K562 (cell line): ENCODE results near the gene ADM2. TPM values are rescaled to one million over a fixed set of nuclear protein-coding genes. Genes with fewer than 3 reads are reported as not detected.

Experiments used
- ARNT ChIP-seq, 2 experiments: fragments of 450-650 bp; IDR thresholded peaks; 2 replicates each; pipeline ENCODE4 v1.6.1; 2016; ENCODE audit warnings: mild to moderate bottlenecking in 1 of 2
- BCL6 ChIP-seq: fragments of 250-450 bp; sonication (Bioruptor Pico); IDR thresholded peaks from 2 replicates; pipeline ENCODE4 v1.4.0; 2020
- CBX8 ChIP-seq: fragments of 200-600 bp; sonication (generic); IDR thresholded peaks from 2 replicates; pipeline ENCODE4 v1.6.1; 2012; ENCODE audit warnings: borderline replicate concordance, mixed run types, low read depth, mild to moderate bottlenecking, moderate library complexity, mixed read lengths, low read length, control low read depth, inconsistent platforms; ENCODE audit not compliant: poor library complexity, severe bottlenecking; ENCODE audit errors: extremely low read depth
- EP300 ChIP-seq: IDR thresholded peaks from 2 replicates; pipeline ENCODE4 v1.6.1; 2012; ENCODE audit warnings: low read length, improper control_type of control experiment
- HDAC2 ChIP-seq: fragments of 450-650 bp; IDR thresholded peaks from 2 replicates; pipeline ENCODE4 v1.6.1; 2016; ENCODE audit warnings: mild to moderate bottlenecking
- HIVEP1 ChIP-seq: fragments of 250-450 bp; sonication (Bioruptor Pico); IDR thresholded peaks from 2 replicates; pipeline ENCODE4 v1.4.0; 2020; ENCODE audit warnings: mild to moderate bottlenecking
- HNRNPUL1 ChIP-seq: fragments of 200-400 bp; formaldehyde crosslinking; IDR thresholded peaks from 2 replicates; pipeline ENCODE4 v1.6.1; 2017; ENCODE audit warnings: low read length
- MIER1 ChIP-seq: fragments of 450-650 bp; IDR thresholded peaks from 2 replicates; pipeline ENCODE4 v1.6.1; 2016; ENCODE audit warnings: antibody characterized with exemption, mild to moderate bottlenecking, low read depth
- NCOA6 ChIP-seq: fragments of 450-650 bp; IDR thresholded peaks from 2 replicates; pipeline ENCODE4 v1.6.1; 2017; ENCODE audit warnings: mild to moderate bottlenecking
- NCOR1 ChIP-seq: fragments of 450-650 bp; IDR thresholded peaks from 2 replicates; pipeline ENCODE4 v1.6.1; 2016; ENCODE audit warnings: mild to moderate bottlenecking, moderate library complexity
- RB1 ChIP-seq: fragments of 450-650 bp; IDR thresholded peaks from 2 replicates; pipeline ENCODE4 v1.6.1; 2017; ENCODE audit warnings: low read depth, mild to moderate bottlenecking
- SLC30A9 ChIP-seq: fragments of 250-450 bp; sonication (Bioruptor Pico); IDR thresholded peaks from 2 replicates; pipeline ENCODE4 v1.8.0; 2022; ENCODE audit warnings: mild to moderate bottlenecking, moderate library complexity
- SMAD3 ChIP-seq: fragments of 450-650 bp; formaldehyde crosslinking; conservative IDR thresholded peaks from 2 replicates; pipeline ENCODE4 v1.4.0; 2020; ENCODE audit warnings: mild to moderate bottlenecking
- SRSF9 ChIP-seq: fragments of 200-400 bp; formaldehyde crosslinking; IDR thresholded peaks from 2 replicates; pipeline ENCODE4 v1.6.1; 2017; ENCODE audit warnings: low read depth, low read length, borderline replicate concordance
- TAF9B ChIP-seq: fragments of 450-650 bp; IDR thresholded peaks from 2 replicates; pipeline ENCODE4 v1.6.1; 2018; ENCODE audit warnings: mild to moderate bottlenecking; ENCODE audit not compliant: partially characterized antibody
- TEAD1 ChIP-seq, 2 experiments: fragments of 450-650 bp in 1 of 2; sonication (generic) in 1 of 2; formaldehyde crosslinking; IDR thresholded peaks; 2 replicates each; pipeline versions ENCODE4 v1.4.0 to v1.8.0; 2020 to 2022; ENCODE audit warnings: mild to moderate bottlenecking in 2 of 2, missing genetic modification reagents in 1 of 2
- ZNF239 ChIP-seq: fragments of 250-450 bp; sonication (Bioruptor Pico); IDR thresholded peaks from 2 replicates; pipeline ENCODE4 v1.4.0; 2020; ENCODE audit warnings: mild to moderate bottlenecking
- ZNF24 ChIP-seq: fragments of 450-650 bp; IDR thresholded peaks from 2 replicates; pipeline ENCODE4 v1.6.1; 2016
- ZNF324 ChIP-seq: fragments of 250-450 bp; sonication (Bioruptor Pico); IDR thresholded peaks from 2 replicates; pipeline ENCODE4 v1.4.0; 2020; ENCODE audit warnings: mild to moderate bottlenecking
- ZNF436 ChIP-seq: fragments of 250-450, 450-650 bp; sonication (Bioruptor Pico); formaldehyde crosslinking; IDR thresholded peaks from 2 replicates; pipeline ENCODE4 v1.7.0; 2020; ENCODE audit warnings: mild to moderate bottlenecking
- polyA plus RNA-seq, 8 experiments: library from polyadenylated mRNA; depleted of rRNA in 4 of 8; stranded (reverse) in 5 of 8; unstranded in 3 of 8; fragments of >200 nt; fragmentation: Nextera tagmentation in 2 of 8; fragmentation: Illumina TruSeq in 1 of 8; extraction: Ambion mirVana in 2 of 8; extraction: Trizol in 1 of 8; gene quantifications; 2 replicates each; pipeline versions ENCODE4 v1.2.1 to v1.2.3, GENCODE V29; 2011 to 2014; ENCODE audit warnings: inconsistent platforms in 1 of 8, missing spikeins in 1 of 8
- total RNA-seq, 7 experiments: library from RNA; depleted of rRNA in 6 of 7; stranded (reverse); fragments of >200 nt in 6 of 7; fragmentation: Illumina TruSeq in 2 of 7; extraction: Trizol in 2 of 7; gene quantifications; 2 replicates each; pipeline versions ENCODE4 v1.2.1 to v1.2.3, GENCODE V29; 2011 to 2021; ENCODE audit warnings: low replicate concordance in 1 of 7
- TF ChIP-seq, protein P1 (sequence below): fragments of 450-650 bp; formaldehyde crosslinking; conservative IDR thresholded peaks from 2 replicates; pipeline ENCODE4 v1.4.0; 2022; ENCODE audit warnings: mild to moderate bottlenecking, missing genetic modification characterization
- TF ChIP-seq, protein P2 (sequence below): fragments of 250-450 bp; sonication (Bioruptor Pico); IDR thresholded peaks from 2 replicates; pipeline ENCODE4 v1.9.0; 2021; ENCODE audit warnings: mild to moderate bottlenecking, inconsistent platforms
- TF ChIP-seq, protein P3 (sequence below): fragments of 250-450 bp; sonication (Bioruptor Pico); IDR thresholded peaks from 2 replicates; pipeline ENCODE4 v1.4.0; 2020; ENCODE audit warnings: mild to moderate bottlenecking, moderate library complexity
- TF ChIP-seq, protein P4 (sequence below): fragments of 450-650 bp; IDR thresholded peaks from 2 replicates; pipeline ENCODE4 v1.6.1; 2016; ENCODE audit warnings: low read depth, mild to moderate bottlenecking, moderate library complexity
- TF ChIP-seq, protein P5 (sequence below), 2 experiments: fragments of 250-450 bp in 1 of 2; fragments of 450-650 bp in 1 of 2; sonication (Bioruptor Pico) in 1 of 2; IDR thresholded peaks; 2 replicates each; pipeline versions ENCODE4 v1.6.1 to v1.8.0; 2016 to 2021; ENCODE audit warnings: mild to moderate bottlenecking in 2 of 2, moderate library complexity in 2 of 2, missing compliant biosample characterization in 1 of 2, missing genetic modification characterization in 1 of 2

Gene ADM2
- total and polyA plus RNA-seq, 9 of the 15 experiments (the other 6 are each of a cell fraction or from before 2014, with no cell fraction given) = 0.11 to 5.1 (median 0.38) TPM

DNA sequence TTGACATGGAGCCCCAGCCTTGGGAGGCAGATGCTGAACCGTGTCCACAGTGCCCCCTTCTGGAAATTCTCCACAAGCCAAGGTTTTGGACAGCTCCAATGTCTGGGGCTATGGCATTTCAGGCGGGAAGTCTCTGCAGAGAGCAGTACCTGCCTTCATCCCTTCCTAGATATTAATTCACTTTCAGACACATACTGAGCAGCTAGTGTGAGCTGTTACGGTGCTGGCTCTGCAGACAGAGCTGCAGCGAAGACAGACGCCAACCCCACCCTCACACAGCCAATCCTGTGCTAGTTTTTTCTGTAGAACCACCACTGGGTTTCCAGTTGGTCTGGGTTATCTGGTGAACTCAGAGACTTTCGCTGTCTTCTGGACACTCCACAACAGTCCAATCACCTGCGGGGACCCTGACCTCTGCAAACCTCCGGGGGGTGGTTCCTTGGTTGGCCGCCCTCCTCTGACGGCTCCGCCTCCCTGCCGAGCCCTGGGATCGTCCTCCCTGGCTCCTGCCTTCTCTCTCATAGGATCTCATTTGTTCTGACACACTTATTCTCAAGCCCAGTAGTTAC is 17.1 kb downstream of the ADM2 start (continued):
- TF ChIP-seq SLC30A9 (CRISPR knock-in tag) = no peak
- TF ChIP-seq HNRNPUL1 = no peak
- peak in 1 of 2 experiments; percentile 76; a peak in 1 of 4 replicates for TF ChIP-seq TEAD1 (CRISPR knock-in tag; IDR thresholded peaks at IDR 0.05)
- TF ChIP-seq, protein P1, sequence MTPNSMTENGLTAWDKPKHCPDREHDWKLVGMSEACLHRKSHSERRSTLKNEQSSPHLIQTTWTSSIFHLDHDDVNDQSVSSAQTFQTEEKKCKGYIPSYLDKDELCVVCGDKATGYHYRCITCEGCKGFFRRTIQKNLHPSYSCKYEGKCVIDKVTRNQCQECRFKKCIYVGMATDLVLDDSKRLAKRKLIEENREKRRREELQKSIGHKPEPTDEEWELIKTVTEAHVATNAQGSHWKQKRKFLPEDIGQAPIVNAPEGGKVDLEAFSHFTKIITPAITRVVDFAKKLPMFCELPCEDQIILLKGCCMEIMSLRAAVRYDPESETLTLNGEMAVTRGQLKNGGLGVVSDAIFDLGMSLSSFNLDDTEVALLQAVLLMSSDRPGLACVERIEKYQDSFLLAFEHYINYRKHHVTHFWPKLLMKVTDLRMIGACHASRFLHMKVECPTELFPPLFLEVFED (CRISPR knock-in tag) = no peak
- TF ChIP-seq, protein P2, sequence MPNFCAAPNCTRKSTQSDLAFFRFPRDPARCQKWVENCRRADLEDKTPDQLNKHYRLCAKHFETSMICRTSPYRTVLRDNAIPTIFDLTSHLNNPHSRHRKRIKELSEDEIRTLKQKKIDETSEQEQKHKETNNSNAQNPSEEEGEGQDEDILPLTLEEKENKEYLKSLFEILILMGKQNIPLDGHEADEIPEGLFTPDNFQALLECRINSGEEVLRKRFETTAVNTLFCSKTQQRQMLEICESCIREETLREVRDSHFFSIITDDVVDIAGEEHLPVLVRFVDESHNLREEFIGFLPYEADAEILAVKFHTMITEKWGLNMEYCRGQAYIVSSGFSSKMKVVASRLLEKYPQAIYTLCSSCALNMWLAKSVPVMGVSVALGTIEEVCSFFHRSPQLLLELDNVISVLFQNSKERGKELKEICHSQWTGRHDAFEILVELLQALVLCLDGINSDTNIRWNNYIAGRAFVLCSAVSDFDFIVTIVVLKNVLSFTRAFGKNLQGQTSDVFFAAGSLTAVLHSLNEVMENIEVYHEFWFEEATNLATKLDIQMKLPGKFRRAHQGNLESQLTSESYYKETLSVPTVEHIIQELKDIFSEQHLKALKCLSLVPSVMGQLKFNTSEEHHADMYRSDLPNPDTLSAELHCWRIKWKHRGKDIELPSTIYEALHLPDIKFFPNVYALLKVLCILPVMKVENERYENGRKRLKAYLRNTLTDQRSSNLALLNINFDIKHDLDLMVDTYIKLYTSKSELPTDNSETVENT (CRISPR knock-in tag) = no peak
- TF ChIP-seq TAF9B = no peak
- TF ChIP-seq EP300 = no peak
- TF ChIP-seq ZNF24 = no peak
- no peak for TF ChIP-seq ZNF239
- TF ChIP-seq NCOA6 = no peak
- TF ChIP-seq, protein P3, sequence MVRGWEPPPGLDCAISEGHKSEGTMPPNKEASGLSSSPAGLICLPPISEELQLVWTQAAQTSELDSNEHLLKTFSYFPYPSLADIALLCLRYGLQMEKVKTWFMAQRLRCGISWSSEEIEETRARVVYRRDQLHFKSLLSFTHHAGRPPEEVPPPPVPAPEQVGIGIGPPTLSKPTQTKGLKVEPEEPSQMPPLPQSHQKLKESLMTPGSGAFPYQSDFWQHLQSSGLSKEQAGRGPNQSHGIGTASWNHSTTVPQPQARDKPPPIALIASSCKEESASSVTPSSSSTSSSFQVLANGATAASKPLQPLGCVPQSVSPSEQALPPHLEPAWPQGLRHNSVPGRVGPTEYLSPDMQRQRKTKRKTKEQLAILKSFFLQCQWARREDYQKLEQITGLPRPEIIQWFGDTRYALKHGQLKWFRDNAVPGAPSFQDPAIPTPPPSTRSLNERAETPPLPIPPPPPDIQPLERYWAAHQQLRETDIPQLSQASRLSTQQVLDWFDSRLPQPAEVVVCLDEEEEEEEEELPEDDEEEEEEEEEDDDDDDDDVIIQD = no peak
- no peak for TF ChIP-seq NCOR1
- no peak for TF ChIP-seq ARNT (IDR thresholded peaks at IDR 0.05)
- no peak for TF ChIP-seq BCL6
- TF ChIP-seq, protein P4, sequence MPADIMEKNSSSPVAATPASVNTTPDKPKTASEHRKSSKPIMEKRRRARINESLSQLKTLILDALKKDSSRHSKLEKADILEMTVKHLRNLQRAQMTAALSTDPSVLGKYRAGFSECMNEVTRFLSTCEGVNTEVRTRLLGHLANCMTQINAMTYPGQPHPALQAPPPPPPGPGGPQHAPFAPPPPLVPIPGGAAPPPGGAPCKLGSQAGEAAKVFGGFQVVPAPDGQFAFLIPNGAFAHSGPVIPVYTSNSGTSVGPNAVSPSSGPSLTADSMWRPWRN = no peak
- TF ChIP-seq, protein P5, sequence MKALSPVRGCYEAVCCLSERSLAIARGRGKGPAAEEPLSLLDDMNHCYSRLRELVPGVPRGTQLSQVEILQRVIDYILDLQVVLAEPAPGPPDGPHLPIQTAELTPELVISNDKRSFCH (CRISPR knock-in tag; IDR thresholded peaks at IDR 0.05) = no peak
- TF ChIP-seq, protein P5 (tag; IDR thresholded peaks at IDR 0.05) = no peak
- TF ChIP-seq SMAD3 (CRISPR knock-in tag) = no peak
- TF ChIP-seq CBX8 = no peak
- no peak for TF ChIP-seq ZNF324 (CRISPR knock-in tag)
- no peak for TF ChIP-seq ZNF436 (CRISPR knock-in tag)
- no peak for TF ChIP-seq SRSF9
- no peak for TF ChIP-seq HDAC2
- peak; percentile 84 for TF ChIP-seq RB1
- peak; percentile 74; the same call in 1 of the 2 replicates for TF ChIP-seq MIER1
- no peak for TF ChIP-seq HIVEP1 (CRISPR knock-in tag)
